ENCODE measurements around the gene TMEM242.

TMEM242 gene

DNA sequence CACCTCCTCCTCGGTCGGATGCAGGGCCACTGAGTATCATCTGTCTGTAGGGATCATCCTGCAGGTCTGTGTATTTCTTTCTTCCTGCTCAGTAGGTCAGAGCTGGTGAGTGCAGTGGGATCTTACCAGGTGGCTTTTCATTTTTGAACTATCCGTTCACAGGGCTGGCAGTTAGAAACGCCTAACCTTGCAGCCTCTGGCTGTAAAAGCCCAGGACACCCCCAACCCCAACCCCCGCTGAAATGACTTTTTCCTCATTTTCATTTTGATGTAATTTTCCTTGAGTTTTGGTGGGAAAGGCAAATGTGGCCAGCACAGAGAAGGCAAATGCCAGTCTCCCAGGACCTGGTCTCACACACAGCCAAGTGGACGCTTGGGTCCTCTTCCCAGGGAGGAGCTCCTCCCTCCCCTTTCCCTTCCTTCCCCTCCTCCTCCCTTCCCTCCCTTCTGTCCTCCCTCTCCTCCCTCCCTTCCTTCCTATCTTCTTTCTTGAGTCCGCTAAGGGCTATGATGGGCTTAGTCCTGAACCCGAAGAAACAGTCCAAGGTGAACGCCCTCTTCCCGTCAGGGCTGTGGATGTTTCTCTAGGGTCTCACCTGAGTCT, 36.0 kb downstream of the TMEM242 start:
- no peak for DNase-seq

DNA sequence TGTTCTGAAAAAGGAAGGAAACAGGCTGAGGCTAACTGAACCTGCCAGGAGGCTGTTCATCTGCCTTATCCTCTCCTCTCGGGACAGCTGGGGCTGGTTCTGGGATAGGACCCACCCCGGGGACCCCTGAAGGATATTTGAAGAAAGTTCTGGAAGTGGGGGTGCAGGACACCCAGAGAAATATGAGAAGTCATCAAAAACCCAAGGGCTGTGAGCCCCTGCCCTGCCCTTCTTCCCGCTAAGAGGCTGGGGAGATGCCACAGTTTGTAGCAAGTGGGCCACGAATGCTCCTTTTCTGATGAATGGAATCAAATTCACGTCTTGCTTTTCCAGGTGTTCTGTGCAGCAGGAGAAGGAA, 37.9 kb downstream of the TMEM242 start:
- DNase-seq = no peak

DNA sequence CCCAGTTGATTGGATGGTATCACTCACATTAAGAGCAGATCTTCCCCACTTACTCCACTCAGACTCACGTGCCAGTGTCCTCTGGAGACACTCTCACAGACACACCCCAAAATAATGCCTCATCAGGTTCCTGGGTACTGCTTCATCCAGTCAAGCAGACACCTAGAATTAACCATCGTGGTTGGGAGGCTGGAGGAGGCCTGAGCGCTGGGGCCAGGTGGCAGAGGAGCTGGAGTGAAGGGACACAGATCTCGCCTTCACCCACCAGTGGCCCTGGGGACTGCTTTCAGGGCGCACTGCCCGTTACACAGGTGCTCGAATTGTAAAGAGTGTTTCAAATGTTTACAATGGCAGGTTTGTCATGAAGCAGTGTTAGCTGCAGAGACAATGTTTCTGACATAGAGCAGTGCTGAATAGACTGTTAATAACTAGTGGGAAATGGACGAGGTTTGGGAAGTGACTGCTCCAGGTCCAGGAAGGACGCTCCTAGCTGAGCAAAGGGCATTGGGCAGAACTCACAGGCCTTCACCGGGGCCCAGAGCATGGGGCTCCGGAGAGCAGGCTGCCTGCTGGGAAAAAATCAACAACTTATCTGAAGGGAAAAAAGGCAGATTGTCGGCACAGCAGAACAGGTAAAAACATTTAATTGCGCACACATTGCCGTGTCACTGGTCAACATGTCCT, 38.4 kb downstream of the TMEM242 start:
- DNase-seq = no peak

DNA sequence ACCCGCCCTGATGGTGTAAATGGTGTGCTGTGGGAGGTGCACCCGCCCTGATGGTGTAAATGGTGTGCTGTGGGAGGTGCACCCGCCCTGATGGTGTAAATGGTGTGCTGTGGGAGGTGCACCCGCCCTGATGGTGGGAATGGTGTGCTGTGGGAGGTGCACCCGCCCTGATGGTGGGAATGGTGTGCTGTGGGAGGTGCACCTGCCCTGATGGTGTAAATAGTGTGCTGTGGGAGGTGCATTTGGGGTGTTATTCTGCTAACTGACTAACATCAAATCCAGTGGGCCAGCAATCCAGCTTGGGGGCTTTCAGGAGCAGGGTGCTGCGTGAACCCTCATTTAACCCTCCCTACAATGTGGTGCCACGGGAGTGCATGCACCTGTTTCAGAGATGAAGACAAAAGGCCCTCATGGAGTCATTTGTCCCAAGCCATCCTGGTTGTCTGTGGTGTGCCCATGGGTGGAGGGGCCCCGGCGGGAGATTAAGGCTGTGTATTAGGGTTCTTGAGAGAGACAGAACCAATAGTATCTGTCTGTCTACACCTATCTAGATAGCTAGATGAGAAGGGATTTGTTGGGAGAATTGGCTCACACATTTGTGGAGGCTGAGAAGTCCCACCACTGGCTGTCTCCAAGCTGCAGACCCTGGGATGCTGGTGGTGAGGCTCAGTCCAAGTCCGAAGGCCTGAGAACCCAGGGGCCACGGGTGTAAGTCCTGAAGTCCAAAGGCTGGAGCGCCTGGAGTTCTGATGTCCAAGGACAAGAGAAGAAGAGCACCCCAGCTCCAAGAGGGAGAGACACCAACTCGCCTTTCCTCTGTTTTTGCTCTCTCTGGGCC, 39.2 kb downstream of the TMEM242 start:
- DNase-seq = no peak

DNA sequence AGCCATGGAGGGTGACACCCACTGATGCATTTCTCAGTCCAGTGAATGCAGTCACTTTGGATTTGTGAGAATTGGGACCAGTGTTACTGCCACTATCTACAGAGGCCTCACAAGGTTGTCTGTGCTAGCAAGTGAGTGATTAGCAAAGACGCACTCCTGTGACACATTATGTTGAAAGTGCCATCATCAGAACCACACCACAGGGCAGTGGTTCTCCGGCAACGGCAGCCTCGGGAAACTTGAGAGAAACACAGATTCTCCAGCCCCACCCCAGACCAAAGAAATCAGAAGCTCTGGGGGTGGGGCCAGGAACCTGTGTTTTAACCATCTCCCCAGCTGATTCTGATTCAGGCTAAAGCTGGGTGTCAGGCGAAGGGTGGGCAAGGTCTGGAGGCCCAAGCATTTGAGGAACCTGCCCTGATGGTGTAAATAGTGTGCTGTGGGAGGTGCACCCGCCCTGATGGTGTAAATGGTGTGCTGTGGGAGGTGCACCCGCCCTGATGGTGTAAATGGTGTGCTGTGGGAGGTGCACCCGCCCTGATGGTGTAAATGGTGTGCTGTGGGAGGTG, 39.9 kb downstream of the TMEM242 start:
- DNase-seq = no peak

DNA sequence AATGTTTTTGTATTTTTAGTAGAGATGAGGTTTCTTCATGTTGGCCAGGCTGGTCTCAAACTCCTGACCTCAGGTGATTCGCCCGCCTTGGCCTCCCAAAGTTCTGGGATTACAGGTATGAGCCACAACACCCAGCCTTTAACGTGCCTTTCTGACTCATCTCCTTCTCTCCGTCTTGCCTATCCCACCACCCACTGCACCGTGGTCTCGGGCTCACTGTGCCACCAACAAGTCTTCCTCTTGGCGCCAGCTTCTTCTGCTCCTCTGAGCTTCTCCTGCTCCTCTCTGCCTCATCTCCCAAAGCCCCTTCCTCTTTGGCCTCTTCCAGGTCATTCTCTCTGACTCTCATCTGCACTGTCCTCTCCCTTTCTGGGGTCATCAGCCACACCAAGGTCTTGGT, 41.0 kb downstream of the TMEM242 start:
- no peak for DNase-seq

DNA sequence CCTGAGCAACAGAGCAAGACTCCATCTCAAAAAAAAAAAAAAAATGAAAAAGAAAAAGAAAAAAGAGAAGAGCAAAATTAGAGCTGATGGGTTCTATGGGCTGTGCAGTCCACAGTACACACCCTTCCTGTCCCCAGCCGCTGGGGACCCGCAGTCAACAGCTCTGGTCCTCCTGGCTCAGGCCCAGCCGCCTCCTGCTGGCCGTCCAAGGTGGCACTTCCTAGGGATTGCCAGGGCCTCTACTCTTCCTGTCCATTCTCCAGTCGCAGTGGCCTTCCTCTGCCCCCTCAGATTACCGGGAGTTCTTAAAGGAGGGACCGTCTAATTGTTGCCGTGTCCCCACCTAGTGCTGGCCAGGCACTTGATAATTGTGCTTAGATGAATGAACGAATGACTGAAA, 41.7 kb downstream of the TMEM242 start:
- DNase-seq = no peak

DNA sequence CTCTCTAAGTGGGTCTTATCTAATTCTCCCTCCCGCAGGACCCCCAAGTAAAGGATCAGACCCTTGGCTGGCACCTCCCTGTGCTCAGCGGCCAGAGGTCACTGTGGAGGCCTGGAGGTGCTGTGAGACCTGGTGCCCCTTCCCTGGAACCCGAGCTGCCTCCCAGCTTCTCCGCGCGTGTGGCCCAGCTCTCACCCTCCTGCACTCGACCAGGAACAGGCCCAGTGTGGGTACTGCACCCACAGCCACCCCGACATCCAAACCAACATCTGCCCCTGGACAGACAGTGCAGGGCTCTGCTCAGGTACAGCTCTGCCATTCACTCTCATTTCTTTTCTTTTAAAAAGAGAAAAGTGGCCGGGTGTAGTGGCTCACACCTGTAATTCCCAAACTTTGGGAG, 42.4 kb downstream of the TMEM242 start:
- no peak for DNase-seq

DNA sequence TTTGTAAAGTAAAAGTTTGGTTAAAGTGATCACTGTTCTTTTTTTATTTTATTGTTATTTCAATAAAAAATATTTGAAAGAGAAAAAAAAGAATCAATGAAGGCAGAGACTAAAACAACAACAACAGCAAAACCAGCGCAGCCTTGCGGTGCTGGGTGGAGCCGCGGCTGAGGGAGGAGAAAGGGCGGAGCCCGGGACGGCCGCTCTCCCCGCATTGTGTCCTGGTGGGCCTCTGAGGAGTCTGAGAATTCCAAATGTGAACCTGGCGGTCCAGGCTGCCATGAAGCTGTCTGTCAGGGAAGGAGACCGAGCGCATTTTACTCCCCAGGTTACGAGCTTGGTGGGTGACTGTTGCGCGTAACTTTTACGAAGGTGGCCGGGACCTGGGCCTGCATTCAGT, 43.2 kb downstream of the TMEM242 start:
- DNase-seq = no peak

DNA sequence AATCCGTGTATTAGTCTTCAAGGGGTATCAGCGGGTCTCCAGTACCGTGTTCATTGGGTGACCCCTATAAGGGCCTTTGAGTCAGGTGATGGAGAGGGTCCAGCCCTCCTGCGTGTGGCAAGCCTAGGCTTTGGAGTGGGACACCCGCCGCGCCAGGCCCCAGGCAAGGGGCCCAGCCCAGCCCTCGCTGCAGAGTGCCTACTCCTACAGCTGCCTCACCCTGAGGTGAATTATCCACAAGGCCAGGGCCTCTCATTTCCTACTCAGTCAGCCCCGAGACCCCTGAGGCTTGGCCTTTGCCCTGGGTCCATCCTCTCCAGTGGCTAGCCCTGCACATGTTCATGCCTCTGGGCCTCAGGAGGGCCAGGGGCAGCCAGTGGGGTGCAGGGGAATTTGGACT, 45.1 kb downstream of the TMEM242 start:
- DNase-seq = no peak

DNA sequence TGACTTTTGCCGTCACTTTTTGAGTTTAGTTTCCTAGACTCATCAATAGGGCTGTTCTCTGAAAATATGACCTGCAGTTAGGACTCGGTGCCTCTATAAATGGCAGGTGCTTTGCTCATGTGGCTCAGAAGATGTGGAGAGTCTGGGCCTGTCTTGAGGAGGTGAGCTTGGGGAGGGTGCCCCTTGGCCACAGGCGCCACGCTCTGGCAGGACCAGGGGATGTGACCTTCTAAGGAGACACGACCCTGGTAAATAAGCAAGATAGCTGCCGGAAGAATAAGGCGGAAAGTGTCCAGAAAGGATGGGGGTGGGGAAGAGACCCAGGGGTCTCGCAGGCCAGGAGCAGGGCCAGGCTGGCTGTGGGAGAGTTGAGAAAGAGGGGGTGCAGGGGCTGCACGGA, 46.6 kb downstream of the TMEM242 start:
- DNase-seq = no peak

DNA sequence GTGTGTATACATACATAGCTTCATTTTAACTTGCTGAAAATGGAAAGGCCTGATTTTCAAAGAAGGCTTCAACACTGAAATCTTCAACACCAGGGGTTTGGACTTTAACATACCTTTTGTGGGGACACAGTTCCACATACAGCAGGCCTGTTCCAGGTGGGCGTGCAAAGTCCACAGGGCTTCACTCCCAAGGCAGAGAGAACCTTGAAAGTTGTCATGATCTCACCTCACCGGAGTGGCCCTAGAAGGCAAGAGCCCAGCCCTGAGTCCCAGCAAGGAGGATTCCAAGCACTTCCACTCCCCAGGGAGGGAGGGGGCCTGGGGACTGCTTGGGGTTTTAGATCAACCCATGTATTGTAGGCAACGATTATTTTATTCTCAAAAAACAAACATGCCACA, 47.2 kb downstream of the TMEM242 start:
- no peak for DNase-seq

DNA sequence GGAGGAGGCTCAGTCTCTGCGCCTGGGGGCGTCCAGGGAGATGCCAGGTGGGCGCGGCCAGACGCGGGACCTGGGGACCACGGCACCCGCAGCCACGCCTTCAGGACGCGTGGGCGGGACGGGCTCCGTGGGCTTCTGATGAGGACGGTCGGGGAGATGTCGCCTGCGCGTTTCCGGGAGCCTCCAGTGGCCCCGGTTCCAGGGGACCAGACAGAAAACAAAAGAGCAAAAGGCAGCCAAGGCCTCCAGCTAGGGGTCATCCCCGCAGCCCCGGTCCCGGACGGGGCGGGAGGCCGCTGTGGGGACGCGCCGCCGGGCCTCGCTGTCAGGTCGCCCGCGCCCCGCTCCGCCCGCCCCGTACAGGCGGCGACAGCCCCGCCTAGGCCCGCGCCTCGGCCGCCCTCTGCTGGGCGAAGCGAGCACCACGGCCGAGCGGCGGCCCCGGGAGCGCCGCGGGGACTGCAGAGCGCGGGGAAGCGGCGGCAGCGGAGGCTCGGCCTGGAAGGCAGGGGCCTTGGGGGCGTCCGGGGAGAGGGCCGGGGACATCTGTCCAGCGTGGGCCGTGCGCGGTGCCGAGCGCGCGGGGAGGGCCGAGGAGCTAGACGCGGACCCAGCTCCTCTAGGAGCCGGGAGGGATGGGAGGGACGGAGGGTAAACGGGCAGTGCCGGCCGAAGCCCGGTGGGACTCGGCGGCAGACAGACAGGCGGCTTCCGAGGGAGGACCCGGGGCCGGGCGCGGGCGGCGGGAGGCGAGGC, 48.7 kb downstream of the TMEM242 start:
- no peak for DNase-seq

DNA sequence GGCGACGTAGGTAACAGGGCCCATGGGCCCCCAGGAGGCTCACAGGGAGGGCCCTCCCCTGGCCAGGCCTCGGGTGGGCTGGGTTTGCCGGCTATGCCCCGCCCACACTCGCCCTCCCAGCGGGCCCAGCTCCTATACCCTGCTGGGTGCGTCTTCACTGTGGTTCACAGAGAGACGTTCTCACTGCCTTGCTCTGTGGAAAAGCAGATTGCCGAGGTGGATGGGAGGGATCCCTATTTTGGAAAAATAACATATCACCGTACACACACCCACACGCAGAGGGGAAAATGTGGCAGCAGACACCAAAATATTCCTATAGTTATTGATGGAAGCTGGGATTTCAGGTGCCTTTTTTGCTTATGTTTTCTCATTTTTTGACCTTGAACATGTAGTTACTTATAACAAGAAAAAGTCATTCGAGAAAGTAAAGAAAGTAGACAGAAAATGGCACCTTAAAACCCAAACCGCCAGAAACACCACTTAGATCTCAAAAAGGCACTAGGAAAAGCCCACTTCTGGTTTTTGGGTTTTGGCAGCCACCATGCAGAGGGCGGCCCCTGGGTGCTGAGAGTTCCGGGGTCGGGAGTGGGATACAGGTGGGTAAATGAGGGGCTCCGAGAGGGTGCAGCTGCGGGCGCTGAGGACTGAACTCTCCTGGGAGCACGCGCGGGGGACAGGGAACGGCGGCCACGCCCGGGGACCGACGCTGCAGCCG, 49.4 kb downstream of the TMEM242 start:
- no peak for DNase-seq

DNA sequence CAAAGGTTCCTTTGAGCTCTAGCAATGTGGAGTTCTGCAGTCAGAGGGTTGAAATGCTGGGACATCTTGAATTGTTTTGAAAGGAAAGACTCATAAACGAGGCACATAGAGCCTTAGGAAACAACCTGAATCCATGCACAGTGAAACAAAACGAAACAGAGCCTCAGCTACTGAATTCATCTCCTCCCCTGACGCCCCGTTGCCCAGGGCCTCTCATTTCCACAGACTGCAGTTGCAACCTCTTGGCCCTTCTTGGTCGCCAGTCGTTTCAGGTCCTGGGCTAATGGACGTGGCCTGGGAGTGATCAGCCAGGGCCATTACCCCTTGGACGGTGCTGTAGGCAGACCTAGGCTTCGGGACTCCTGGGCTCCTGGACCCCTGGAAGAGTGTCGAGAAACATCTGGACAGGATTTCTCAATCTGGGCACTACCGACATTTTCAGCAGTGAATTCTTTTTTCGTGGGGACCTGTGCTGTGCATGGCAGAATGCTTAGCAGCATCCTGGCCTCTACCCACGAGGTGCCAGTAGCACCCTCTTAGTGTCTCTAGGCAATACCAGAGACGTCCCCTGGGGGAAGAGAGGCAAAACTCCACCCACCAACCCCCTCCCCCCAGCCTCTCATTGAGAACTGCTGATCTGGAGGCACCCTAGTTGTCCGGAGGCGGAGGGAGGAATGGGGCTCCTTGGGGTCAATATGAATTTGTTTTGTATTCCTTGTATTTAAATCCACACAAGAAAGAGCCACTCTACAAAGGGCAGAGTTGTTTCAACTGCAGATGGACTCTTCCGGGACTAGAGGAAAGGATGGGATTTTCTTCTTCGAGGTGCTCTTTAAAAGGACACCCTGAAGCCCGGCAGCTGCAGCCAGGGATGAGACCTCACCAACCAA, 50.2 kb downstream of the TMEM242 start:
- no peak for DNase-seq

DNA sequence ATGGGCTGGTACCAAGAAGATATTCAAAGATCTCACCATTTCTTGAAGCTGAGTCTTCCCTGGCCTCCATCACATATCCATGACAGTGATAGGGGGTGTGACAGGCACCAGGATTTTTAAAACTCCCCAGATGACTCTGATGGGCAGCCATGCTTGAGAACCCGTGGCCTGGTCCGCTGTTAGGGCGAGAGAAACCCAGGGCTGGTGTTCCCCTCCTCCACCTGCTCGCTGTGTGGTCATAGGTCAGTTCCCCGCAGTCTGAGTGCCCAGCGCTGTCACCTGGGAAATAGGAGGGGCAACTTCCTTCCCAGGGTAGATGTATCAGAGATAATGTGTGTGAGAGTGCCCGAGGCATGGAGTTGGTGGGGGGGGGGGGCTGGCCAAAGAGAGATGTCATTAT, 50.9 kb downstream of the TMEM242 start:
- no peak for DNase-seq

DNA sequence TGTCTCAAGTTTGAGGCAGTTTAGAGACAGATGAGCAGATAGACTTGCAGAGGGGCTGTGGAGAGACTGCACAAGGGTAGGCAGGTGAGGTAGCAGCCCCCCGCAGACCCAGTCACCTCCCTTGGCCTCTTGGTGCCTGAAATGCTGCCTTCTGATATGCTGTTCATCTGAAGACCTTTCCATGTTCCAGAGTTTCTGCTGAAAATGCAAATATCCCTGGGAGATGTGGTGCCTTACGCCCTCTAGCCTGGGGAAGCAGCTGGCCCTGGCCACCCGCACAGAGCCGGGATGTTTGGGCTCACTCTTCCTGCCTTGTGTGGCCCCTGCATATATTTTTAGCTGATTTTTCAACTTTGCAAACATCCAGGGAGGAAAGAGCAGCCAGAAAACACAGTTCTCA, 51.4 kb downstream of the TMEM242 start:
- DNase-seq = no peak

DNA sequence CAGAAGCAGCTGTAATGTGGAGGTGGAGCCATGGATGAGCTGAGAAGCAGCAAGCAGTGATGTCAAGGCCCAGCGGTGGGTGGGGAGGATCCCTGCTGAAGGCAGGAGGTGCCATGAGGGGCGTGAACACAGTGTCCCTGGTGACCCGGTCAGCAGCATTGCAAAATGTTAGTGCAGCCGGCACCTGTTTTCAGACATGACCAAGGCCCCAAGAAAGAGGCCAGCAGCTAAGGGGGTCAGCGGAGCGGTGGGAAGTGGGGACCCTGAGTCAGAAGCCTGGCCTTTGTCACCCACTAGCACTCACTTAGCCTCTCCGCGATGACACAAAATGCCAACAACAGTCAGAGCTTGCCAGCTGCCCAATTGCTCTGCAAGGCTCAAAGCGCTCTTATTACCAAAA, 51.9 kb downstream of the TMEM242 start:
- DNase-seq = no peak

DNA sequence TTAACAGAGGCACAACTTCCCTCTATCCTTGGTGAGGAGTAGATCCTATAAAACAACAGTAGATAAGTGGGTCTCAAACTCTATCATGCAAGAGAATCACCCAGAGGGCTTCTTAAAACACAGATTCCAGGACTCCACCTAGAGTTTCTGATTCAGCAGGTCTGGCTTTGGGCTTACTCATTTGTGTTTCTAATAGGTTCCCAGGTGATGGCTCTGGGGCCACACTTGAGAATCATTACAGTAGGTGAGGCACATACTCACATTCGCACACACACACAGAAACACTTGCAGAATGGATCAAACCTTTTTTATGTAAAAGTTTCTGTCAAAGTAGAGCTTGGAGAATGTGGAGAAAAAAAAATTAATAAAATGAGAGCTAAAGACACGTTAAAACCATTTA, 52.4 kb downstream of the TMEM242 start:
- no peak for DNase-seq

DNA sequence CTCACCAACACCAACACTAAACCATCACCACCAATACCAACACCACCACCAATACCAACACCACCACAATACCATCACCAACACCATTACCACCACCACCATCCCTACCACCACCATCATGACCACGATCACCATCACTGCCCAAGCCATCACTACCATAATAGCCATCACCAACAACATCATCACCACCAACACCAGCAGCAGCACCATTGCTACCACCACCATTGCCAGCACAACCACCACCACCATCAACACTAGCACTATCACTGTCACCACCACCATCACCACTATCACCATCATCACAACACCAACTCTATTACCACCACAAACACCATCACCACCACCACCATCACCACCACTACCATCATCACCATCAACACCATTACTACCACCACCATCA, 53.0 kb downstream of the TMEM242 start:
- no peak for DNase-seq

DNA sequence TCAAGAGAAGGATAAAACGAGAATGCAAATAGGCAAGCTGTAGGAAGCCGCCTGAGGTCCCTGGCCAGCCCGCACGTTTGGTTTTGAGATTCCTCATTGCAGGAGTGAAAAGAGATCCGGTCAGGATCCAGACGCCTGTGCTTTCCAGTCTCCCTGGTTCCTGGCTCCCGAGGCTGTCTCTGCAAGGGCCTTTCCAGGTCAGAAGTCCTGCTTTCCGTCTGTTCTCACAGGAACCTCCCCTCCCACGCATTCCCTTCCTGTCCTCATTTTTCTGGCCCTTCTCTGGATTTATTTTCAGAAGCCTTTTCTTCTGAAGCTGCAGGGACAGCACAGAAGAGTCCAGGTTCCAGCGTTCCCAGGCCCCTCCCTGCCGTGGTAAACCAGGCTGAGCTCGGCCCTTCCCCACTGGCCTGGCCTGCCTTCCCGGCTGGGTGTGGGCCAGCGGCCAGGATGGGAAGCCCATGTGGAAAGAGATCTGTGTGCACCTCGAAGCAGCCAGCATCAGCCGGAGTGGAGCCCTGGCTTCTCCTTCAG, 54.0 kb downstream of the TMEM242 start:
- no peak for DNase-seq

Measured in NCI-H524 treated with DMSO at 0.1 percent for 48 hours (cell line).